Loucy (cell line): ENCODE data around the gene MAST4.

ENCODE experiments used
- H2AFZ ChIP-seq: fragments of 200-600 bp; sonication (generic); 2 replicates; pipeline ENCODE4 v1.6.0; 2016; ENCODE audit warnings: antibody characterized with exemption, mild to moderate bottlenecking, low read length, moderate library complexity
- H3F3A ChIP-seq: fragments of 200-600 bp; 2 replicates; pipeline ENCODE4 v1.6.0; 2016; ENCODE audit warnings: antibody characterized with exemption, low read depth, mild to moderate bottlenecking
- H3K27me3 ChIP-seq: fragments of 200-600 bp; sonication (generic); 2 replicates; pipeline ENCODE4 v1.6.1; 2014; ENCODE audit warnings: low read length, mild to moderate bottlenecking; ENCODE audit not compliant: insufficient read depth, poor library complexity, severe bottlenecking
- H3K36me3 ChIP-seq: fragments of 200-600 bp; sonication (generic); 2 replicates; pipeline ENCODE4 v1.6.1; 2016; ENCODE audit warnings: low read length; ENCODE audit not compliant: insufficient read depth
- H3K4me1 ChIP-seq: fragments of 200-600 bp; sonication (generic); 2 replicates; pipeline ENCODE4 v1.5.1; 2014; ENCODE audit warnings: low read length, mild to moderate bottlenecking; ENCODE audit not compliant: insufficient read depth, poor library complexity, severe bottlenecking
- H3K4me2 ChIP-seq: fragments of 200-600 bp; sonication (generic); 2 replicates; pipeline ENCODE4 v1.6.0; 2014; ENCODE audit warnings: antibody characterized with exemption, low read length, low read depth, mild to moderate bottlenecking; ENCODE audit not compliant: poor library complexity, severe bottlenecking
- H3K4me3 ChIP-seq: fragments of 200-600 bp; sonication (generic); 2 replicates; pipeline ENCODE4 v1.5.1; 2014; ENCODE audit warnings: low read length, mild to moderate bottlenecking, mixed read lengths; ENCODE audit not compliant: poor library complexity, severe bottlenecking
- H3K79me2 ChIP-seq: fragments of 200-600 bp; sonication (generic); 2 replicates; pipeline ENCODE4 v1.6.1; 2014; ENCODE audit warnings: low read length; ENCODE audit not compliant: insufficient read depth
- H3K9ac ChIP-seq: fragments of 200-600 bp; sonication (generic); 2 replicates; pipeline ENCODE4 v1.6.0; 2014; ENCODE audit warnings: mild to moderate bottlenecking, low read depth, low read length, moderate library complexity; ENCODE audit not compliant: poor library complexity, severe bottlenecking
- H3K9me2 ChIP-seq: fragments of 200-600 bp; sonication (generic); replicated peaks from 2 replicates; pipeline ENCODE4 v1.6.1; 2016; ENCODE audit warnings: low read depth, low read length, mixed read lengths
- H3K9me3 ChIP-seq: fragments of 200-600 bp; sonication (generic); 2 replicates; pipeline ENCODE4 v1.6.1; 2014; ENCODE audit warnings: mild to moderate bottlenecking, antibody characterized with exemption, low read length, low read depth; ENCODE audit not compliant: insufficient read depth
- H4K20me1 ChIP-seq: fragments of 200-600 bp; sonication (generic); 2 replicates; pipeline ENCODE4 v1.6.0; 2014; ENCODE audit warnings: antibody characterized with exemption, low read length, mild to moderate bottlenecking; ENCODE audit not compliant: insufficient read depth, poor library complexity, severe bottlenecking
- EZH2phosphoT487 ChIP-seq: fragments of 200-600 bp; IDR thresholded peaks from 2 replicates; pipeline ENCODE4 v1.6.1; 2018; ENCODE audit warnings: antibody characterized with exemption, mild to moderate bottlenecking, moderate library complexity, borderline replicate concordance
- TF ChIP-seq, protein P1 (sequence below): fragments of 200-600 bp; sonication (generic); conservative IDR thresholded peaks from 2 replicates; pipeline ENCODE4 v1.5.1; 2014; ENCODE audit warnings: mild to moderate bottlenecking, antibody characterized with exemption, low read length

The MAST4 gene

DNA sequence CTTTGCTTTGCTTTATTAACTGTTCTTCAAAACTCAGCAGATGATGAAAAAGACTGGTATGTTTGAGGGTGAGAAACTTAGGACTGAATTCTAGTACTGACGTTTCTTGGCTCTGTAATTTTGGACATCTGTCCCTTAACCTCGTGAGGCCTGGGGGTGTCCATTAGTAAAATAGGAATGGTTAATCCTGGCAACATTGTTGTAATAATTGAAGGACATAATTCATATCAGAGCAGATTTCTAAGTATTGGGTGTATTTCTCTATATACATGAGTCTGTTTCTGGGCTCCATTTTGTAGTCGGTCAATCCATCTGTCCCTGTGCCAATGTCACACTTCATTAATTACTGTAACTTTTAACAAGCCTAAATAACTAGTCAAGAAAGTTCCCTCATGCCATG, 206.7 kb downstream of the MAST4 start:
- Histone ChIP-seq H3K4me2 (no peak overlapping the region), H3K4me1 (no peaks in the 10 kb centered on the region)

DNA sequence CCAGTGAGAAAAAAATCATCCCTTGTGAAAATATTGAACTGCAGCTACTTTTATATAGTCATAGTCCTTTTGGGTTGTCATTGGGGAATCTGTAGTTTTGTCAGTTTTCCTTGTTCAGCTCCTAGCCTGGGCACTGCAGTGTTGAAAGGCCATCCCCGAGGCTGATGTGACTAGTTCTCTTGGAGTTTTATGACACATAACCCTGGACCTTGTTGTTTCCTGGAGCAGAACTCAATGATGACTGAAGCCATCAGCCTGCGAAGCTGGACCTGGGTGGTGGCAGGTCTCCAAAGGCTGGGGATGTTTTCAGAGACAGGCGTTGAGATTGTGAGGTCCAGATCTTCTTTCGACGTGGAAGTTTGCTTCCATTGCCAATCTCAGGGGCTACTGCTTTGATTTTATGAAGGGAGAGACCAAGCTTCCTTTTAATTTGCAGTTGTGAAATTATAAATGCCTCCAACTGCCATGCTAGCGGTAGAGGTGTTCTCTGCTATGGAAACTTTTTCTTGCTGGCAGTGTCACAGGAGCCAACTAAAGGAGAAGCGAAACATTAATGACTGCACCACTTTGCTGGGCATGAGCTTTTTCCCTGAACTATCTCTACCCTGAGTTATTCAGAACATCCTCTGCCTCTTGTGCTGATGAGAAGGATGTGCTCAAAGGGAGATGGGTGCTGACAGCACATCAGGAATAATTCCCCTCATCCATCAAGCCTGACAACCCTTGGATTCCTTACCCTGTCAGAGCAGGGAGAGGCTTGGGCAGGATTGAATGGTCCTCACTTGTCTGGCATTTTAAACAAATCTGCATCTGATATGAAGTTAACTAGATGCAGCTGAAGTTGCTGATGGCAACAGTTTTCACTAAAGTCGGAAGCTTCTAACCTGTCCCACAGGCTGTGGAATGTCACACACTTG, 209.6 kb downstream of the MAST4 start:
- Histone ChIP-seq H3F3A (no peaks in the 10 kb centered on the region), H3K4me2 (no peak overlapping the region), H3K36me3 (no peaks in the 10 kb centered on the region), H3K4me1 (no peaks in the 10 kb centered on the region), H3K9me3 (no peaks in the 10 kb centered on the region), H2AFZ (no peak overlapping the region), H3K4me3 (no peak overlapping the region), H3K79me2 (no peaks in the 10 kb centered on the region), H4K20me1 (no peaks in the 10 kb centered on the region), H3K9me2 (no peaks in the 10 kb centered on the region), H3K27me3 (peaks cover 17% of the 10 kb centered on the region), H3K9ac (no peak overlapping the region)
- TF ChIP-seq, protein P1, sequence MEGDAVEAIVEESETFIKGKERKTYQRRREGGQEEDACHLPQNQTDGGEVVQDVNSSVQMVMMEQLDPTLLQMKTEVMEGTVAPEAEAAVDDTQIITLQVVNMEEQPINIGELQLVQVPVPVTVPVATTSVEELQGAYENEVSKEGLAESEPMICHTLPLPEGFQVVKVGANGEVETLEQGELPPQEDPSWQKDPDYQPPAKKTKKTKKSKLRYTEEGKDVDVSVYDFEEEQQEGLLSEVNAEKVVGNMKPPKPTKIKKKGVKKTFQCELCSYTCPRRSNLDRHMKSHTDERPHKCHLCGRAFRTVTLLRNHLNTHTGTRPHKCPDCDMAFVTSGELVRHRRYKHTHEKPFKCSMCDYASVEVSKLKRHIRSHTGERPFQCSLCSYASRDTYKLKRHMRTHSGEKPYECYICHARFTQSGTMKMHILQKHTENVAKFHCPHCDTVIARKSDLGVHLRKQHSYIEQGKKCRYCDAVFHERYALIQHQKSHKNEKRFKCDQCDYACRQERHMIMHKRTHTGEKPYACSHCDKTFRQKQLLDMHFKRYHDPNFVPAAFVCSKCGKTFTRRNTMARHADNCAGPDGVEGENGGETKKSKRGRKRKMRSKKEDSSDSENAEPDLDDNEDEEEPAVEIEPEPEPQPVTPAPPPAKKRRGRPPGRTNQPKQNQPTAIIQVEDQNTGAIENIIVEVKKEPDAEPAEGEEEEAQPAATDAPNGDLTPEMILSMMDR, result no peak
- no peak for TF ChIP-seq EZH2phosphoT487

More for the DNA sequence above, 206.7 kb downstream of the MAST4 start:
- Histone ChIP-seq H3K27me3 (peaks cover 17% of the 10 kb centered on the region), H3K9me2 (no peaks in the 10 kb centered on the region), H3K36me3 (no peaks in the 10 kb centered on the region), H4K20me1 (no peaks in the 10 kb centered on the region), H2AFZ (no peak overlapping the region), H3K4me3 (no peak overlapping the region), H3K9me3 (no peaks in the 10 kb centered on the region), H3K79me2 (no peaks in the 10 kb centered on the region), H3F3A (no peaks in the 10 kb centered on the region), H3K9ac (no peak overlapping the region)
- TF ChIP-seq, protein P1, result no peak
- no peak for TF ChIP-seq EZH2phosphoT487

- Histone ChIP-seq H3K79me2 (no peaks in the 10 kb centered on the region), H3K4me3 (no peak overlapping the region), H2AFZ (no peak overlapping the region), H4K20me1 (no peaks in the 10 kb centered on the region), H3K36me3 (no peaks in the 10 kb centered on the region), H3K9me3 (no peaks in the 10 kb centered on the region), H3F3A (no peaks in the 10 kb centered on the region), H3K4me2 (no peak overlapping the region), H3K9ac (no peak overlapping the region), H3K9me2 (no peaks in the 10 kb centered on the region), H3K4me1 (no peaks in the 10 kb centered on the region), H3K27me3 (peaks cover 11% of the 10 kb centered on the region)
- TF ChIP-seq, protein P1, result no peak
- no peak for TF ChIP-seq EZH2phosphoT487
Measured at GRCh38 chr5:66807743-66808142, 211.6 kb downstream of the MAST4 start.
